HG03378 (cell line): ENCODE results near the gene ESRP2.

Experiments used
- ATAC-seq: cut with Tn5 transposase; IDR thresholded peaks from one replicate; pipeline ENCODE4 v1.9.1; 2021; ENCODE audit warnings: mild to moderate bottlenecking, moderate library complexity; ENCODE audit not compliant: unreplicated experiment

The ESRP2 gene

DNA sequence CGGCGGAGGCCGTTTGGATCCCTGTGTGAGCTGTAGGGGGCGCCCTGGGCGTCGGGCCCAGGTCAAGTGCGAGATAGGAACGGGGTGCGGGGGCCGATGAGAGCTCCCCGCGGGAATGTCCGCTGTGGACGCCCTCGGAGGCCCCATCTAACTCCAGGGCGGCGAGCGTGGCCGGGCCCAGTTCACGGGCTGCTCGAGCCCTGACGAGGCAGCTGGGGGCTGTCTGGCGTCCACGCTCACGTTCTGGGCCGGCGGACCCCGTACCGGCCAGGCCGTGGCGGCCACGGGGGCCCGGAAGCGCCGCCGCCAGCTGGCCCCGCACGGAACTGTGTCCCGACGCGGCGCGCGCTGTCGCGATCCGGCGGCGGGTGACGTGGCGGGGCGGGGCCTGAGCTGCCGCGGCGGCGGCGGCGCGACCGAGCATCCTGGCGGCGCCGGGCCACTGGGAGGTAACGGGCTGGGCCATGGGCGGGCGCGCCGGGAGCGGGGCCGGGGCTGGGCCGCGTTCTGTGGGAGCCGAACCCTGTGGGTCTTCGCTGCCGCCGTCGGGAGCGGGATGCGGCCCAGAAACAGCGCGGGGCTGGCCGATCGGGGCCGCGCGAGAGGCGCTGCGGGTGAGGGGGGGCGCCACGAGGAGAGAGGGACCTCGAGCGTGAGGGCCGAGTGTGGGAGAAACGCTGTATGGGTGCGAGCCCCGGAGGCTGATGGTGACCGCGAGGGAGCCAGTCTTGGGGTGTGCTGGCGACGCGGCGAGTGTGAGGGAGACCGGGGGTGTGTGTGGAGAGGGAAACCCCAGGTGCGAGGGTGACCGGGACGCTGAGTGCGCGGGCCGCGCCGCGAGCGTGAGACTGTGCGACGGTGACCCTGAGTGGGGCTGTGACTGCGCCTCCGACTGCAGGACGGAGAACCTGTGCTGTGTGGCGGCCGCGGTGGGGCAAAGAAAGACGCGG is 28.5 kb upstream of the ESRP2 start, which contains the start of gene SLC7A6:
SLC7A6 (plus strand) TSS at position 399 of the 950 bp plus-strand sequence. CDS start 10,201 bp downstream, outside the sequence.
- peak; percentile 42 for ATAC-seq

DNA sequence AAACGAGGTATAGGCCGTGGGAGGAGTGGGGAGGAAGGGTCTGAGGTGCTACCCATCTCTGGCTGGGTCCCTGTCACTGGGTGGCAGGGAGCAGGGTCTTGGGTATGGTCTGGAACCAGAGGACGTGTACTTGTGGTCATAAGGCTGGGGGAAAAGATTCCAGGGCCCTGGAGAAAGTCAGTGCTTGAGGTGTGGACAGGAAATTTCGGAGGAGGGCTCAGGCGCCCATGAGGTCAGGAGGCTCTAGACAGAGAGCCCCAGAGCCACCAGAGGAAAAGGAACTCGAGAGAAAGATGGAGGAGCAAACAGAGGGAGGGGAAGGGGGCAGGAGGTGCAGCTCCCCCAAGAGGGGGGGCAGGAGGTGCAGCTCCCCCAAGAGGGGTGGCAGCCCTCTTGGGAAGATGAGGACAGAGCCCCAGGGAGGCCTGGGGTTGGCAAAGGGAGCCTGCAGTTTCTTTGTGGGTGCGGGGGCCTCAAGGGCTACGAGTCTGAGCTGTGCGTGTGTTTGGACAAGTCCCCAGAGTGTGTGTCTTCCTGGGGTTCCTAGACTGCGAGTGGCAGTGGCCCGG is 27.7 kb upstream of the ESRP2 start:
- no peak for ATAC-seq

DNA sequence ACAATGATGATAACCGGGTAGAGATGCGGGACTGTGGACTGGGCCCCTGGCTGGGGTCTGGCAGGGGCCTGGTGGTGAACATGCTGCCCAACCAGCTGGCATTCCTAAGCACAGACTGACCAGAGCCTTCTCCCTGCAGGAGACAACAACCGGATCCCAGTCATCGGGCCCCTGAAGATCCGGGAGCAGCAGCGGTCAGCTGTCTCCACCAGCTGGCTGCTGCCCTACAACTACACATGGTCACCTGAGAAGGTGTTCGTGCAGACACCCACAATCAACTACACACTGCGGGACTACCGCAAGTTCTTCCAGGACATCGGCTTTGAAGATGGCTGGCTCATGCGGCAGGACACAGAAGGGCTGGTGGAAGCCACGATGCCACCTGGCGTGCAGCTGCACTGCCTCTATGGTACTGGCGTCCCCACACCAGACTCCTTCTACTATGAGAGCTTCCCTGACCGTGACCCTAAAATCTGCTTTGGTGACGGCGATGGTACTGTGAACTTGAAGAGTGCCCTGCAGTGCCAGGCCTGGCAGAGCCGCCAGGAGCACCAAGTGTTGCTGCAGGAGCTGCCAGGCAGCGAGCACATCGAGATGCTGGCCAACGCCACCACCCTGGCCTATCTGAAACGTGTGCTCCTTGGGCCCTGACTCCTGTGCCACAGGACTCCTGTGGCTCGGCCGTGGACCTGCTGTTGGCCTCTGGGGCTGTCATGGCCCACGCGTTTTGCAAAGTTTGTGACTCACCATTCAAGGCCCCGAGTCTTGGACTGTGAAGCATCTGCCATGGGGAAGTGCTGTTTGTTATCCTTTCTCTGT is 23.3 kb upstream of the ESRP2 start:
- ATAC-seq = no peak

DNA sequence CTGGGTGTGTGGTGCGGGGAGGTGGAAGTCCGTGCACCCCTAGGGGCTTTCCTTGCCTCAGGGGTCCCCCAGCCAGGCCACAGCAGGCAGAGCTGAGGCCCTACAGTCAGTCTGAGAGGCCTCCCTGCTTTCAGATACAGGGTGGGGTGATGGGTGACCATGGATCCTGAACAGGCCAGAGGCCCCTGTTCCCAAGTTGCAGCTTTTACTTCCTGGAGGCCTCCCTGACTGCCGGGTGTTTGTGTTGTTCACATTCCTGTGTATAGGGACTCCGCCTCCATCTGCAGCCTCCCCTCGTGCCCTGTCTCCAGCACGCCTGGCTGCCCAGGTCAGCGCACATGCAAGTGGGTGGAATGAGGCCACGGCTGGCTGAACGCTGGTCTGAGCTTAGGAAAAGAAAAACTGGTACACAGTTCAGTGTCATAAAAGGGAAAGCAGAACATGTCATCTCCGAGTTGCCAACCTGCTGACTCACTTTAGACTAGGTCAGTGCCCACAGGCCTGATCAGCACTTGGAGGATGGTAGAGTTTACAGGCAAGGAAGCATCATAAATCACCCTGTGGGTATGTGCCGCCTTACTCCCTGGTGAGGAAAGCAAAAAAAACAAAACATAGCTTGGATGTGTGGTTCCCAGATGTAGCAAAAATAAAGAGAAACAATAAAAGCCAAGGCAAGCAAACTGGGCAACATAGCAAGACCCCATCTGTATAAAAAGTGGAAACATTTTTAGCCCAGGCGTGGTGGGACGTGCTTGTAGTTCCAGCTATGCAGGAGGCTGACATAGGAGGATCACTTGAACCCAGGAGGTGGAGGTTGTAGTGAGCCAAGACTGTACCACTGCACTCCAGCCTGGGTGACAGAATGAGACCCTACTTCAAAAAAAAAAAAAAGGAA is 22.2 kb upstream of the ESRP2 start:
- ATAC-seq = no peak

DNA sequence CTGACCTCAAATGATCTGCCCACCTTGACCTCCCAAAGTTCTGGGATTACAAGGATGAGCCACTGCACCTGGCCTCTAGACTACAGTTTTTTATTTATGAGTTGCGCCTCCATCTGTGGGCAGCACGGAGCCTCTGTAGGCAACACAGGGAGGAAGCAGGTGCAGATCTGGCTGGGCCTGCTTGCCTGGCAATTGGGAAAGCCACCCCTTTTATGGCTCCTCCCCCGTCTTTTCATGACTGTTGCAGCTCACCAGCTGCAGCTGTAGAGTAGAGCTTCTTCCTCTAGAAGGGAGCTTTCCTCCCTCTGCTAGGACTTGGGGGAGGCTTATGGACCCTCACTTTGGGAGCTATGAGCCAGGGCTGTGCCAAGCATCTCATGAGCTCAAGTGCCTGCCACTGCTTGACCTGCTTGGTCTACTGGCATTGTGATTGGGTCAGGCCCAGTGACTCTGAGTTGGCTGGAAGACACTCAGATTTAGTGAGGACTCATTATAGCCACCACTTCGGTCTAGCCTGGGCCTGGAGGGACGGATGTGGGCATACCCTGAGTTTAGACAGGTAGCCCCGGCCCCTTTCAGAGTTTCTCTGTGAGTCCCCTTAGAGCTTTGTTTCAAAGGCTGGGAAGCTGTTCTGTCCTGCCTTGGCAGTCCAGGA is 21.5 kb upstream of the ESRP2 start:
- ATAC-seq = no peak

DNA sequence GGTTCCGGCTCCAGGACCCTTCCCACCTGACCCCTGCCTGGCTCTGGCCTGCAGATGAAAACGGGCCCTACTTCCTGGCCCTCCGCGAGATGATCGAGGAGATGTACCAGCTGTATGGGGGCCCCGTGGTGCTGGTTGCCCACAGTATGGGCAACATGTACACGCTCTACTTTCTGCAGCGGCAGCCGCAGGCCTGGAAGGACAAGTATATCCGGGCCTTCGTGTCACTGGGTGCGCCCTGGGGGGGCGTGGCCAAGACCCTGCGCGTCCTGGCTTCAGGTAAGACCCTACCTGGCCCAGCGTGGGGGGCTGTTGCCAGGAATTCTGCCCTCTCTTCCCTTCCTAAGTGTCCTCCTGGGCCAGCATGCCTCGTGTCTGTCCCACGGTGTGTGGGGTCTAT is 19.8 kb upstream of the ESRP2 start:
- ATAC-seq = no peak

DNA sequence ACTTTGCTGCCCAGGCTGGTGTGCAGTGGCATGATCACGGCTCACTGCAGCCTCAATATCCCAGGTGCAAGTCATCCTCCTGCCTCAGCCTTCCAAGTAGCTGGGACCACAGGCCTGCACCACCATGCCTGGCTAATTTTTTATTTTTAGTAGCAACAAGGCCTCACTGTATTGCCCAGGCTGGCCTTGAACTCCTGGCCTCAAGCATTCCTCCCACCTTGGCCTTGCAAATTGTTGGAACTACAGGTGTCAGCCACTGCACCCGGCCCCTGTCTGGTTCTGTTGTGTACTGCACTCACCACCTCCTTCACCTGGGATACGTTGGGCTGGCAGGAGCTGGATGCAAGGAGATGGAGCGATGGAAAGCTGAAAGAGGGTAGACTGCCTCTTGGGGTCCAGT is 17.8 kb upstream of the ESRP2 start:
- ATAC-seq = no peak

DNA sequence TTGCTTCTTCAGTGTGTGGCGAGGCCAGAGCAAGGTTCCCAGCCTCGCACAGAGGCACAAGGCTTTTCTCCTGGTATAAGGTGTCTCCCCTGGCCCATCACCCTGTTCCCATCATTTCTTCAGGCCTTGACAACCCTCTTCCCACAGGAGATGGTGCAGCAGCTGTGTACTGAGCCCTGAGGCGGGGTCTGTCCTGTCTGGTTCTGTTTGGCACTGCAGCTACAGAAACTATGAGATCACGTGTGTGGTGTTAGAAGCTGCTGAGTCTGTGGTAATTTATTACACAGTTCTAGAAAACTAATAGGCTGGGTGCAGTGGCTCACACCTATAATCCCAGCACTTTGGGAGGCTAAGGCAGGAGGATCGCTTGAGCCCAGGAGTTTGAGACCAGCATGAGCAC is 16.5 kb upstream of the ESRP2 start:
- no peak for ATAC-seq

DNA sequence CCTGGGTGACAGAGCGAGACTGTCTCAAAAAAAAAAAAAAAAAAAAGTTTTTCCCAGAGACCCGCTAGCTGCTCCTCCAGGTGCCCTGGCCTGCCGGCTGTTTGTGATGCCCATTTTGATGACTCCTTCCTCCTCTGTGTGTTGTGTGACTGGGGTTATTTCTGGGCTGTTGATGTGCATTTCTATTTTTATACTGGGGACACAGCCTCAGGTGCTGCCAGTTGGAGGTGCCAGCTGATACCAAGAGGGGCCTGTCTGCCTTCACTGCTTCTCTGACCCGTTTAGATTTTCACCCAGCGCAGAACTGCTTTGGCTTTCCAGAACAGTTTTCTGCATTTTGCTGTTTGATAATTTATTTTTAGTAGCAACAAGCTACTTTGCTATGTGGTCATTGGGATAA is 15.9 kb upstream of the ESRP2 start:
- ATAC-seq = no peak

DNA sequence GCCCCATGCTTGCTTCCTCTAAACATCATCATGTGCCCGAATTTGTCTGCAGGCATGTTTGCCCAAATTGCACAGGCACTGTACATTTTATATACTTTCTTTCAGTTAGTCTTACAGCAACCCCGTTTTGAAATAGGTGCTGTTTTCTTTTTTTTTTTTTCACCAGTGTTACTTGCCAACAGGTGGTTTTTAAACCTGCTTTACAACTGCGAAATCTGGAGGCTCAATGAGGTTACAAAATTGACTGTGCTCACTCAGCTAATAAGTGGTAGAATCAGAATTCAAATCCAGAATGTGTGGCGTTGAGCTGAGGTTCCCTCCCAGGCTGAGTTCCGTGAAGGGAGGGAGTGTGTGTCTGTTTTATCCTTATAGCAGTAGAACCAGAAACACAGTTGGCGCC is 15.0 kb upstream of the ESRP2 start:
- no peak for ATAC-seq

DNA sequence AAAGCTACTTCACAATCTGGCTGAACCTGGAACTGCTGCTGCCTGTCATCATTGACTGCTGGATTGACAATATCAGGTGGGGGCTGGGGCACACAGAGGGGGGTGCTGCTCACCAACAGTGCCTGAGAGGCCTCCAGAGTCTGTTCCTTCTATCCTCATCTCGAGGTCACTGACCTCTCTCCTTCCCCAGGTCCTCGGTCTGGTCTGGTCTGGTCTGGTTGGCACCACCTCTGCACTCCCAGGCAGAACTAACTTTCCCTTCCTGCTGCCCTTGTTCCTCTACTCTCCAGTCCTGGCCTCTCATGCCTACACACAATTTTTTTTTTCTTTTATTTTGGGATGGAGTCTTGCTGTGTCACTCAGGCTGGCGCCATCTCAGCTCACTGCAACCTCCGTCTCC is 13.4 kb upstream of the ESRP2 start:
- no peak for ATAC-seq

DNA sequence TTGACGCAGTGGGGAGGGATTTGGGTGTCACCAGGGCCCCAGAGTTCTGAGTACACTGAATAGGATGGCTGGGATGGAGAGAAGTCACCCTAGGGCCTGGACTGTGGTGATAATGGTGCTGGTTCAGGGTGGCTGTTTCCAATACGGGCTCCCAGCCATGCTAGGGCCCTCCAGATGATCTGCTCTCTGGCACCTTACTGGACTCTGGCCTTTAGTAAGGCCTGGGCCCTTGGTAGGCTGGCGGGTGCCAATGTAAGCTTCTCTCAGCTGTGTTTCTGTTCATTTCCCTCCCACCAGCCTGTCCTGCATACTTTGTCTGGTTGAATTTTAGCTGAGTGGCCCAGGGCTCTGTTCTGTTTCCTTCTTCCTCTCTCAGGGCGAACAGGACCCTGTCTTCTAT is 12.0 kb upstream of the ESRP2 start:
- ATAC-seq = no peak

DNA sequence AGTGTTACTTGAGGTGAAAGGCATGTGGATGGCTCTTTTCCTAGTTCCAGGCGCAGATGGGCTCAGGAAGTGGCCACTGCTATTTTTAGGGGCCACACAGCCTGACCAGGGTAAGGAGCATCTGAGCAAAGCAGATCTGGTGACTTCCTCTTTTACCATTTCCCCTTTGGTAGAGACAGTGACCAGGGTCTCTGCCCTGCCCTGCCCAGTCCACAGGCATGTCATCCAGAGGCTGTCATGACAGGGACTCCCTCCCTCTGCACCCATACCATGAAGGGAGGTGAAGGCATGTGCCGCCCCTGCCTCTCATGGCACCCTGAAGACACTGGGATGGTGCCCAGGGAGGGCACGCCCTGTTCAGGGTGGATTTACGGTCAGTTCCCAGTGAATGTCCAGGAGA is 11.5 kb upstream of the ESRP2 start:
- ATAC-seq = no peak

DNA sequence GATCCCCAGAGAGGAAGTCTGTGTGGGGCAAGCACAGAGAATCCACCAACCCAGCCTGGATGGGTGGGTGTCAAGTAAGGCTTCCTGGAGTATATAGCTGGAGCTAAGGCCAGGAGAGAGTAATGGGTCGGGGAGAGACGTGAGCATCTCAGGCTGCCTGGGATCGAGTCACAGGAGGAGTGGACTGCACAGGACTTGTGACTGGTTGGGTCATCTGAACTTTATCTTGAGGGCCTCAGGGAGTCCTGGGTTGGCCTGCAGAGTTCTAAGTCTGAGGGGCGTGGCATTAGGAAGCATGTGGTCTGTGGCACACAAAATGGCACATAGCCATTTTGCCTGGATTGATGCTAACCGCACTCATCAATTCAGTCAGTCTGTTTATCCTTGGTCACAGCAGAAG is 10.7 kb upstream of the ESRP2 start:
- ATAC-seq = no peak

DNA sequence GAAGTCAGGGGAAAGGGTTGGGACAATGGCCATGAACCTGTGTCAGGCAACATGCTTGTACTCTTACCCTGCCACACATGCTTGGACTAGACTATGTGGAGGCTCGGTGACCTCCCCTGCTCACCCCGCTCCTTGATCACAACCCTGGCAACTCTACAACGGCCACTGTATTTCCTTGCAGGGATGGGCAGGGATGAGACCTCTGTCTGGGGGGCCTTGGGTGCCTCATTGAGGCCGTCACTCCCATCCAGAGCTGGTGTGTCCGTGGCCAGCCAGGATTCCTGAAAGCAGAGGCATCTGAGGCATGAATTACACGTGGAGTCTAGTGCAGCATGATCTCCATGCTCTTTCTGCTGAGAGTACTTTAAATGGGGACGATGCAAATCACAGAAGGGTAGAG is 10.2 kb upstream of the ESRP2 start:
- ATAC-seq = no peak

DNA sequence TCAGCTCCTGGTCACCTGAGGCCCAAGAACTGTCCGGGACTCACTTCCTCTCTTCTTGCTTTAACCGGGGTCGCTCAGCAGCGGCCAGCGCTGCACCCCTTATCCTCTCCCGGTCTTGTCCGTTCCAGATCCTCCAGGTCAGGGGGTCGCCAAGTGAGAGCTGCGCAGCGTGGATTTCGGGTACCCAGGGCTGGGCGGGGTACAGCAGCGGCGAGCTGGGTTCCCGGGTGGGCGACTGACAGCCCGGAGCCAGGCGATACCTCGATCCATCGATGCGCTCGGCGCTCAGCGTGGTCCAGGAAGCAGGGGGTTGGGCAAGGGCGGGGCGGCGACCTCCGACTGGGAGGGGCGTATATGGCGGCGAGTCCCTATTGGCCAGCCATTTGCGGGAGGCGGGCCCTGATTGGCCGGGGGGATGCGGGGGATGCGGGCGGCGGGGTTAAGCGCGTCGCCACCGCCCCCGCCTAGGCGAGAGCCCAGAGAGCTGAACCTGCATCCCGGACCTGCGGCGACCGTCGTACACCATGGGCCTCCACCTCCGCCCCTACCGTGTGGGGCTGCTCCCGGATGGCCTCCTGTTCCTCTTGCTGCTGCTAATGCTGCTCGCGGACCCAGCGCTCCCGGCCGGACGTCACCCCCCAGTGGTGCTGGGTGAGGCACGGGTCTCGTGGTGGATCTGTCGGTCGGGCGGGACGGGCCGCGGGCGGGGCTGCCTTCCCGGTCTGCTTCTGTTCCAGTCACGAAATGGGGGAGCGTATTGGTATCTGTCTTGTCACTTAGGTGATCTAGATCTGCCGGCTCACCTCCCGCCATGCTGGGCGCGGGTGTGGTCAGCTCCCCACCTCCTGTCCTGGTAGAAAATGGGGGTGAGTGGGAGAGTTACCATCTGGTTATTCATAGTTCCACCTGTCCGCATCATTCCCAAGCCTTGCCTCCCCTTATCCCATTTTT is 9.3 kb upstream of the ESRP2 start, which contains the start of gene PLA2G15:
PLA2G15 (plus strand) TSS at position 471 of the 951 bp plus-strand sequence; CDS start at position 525, 54 bp downstream.
- peak; percentile 65 for ATAC-seq

DNA sequence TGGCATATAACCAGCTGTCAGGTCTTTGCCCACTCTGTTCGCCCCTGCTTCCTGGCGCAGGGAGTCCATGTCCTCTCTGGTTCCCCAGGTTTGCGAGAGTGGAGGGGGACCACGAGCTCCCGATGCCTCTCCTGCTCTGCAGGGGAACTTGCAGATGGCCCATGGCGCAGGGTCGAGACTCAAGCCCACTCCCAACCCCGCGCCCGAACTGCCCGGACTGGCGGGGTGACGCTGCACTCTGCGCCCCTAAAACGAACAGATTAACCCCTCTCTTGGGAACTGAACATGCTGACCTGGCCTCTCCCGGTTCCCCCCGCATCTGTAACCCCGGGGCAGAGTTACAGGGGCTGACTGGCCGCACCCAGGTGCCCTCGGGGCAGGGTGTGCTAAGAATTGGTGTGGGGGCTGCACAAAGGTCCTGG is 8.6 kb upstream of the ESRP2 start:
- ATAC-seq = no peak

DNA sequence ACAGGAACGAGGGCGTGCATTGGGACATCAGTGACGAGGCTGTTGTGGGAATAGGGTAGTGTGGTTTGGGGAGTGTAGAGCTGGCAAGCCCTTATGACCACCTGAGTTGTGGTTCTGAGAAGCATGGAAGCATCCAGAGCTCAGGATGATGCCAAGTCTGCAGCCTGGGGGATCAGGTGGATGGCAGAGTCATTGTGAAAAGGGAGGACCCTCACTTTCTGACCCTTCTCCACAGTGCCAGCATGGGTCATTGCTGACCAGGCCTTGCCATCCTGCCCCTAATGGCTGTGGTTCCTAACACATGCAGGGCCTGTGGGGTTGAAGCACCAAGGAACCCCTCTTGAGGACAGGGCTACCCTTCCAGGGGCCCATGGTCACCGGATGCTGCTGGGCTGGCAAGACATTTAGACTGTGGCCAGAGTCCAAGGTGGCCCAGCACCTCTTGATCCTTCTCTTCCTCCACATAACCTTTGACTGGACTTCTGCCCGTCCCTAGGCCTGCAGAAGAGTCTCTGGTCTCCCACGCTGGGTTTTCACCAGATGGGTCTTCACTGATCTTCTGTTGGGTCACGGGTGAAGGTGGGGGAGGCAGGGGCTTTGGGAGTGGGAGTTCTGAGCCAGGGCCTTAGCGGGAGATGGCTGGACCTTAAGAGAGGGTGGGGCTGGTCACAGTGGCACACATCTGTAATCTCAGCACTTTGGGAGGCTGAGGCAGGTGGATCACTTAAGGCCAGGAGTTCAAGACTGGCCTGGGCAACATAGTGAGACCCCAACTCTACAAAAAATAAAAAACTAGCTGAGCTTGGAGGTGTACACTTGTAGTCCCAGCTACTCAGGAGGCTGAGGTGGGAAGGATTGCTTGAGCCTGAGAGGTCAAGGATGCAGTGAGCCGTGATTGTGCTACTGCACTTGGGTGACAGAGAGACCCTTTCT is 7.3 kb upstream of the ESRP2 start:
- ATAC-seq = no peak
